Neural progenitor cell (in vitro differentiated cells): ENCODE measurements around the gene CCDC91. TPM values are rescaled to one million over a fixed set of nuclear protein-coding genes. Genes with fewer than 3 reads are reported as not detected.
"Not testable (repeated sequence)": the region's sequence is repeated elsewhere in the genome, so short reads cannot be mapped to it uniquely, and the experiment has no call there.

ENCODE experiments used
- DNase-seq: peaks from one replicate; pipeline ENCODE4 v3.0.0-alpha.2; 2016; ENCODE audit warnings: low spot score
- H2AFZ ChIP-seq: fragments of 200-600 bp; sonication (generic); replicated peaks from 2 replicates; pipeline ENCODE4 v1.6.1; 2016; ENCODE audit warnings: antibody characterized with exemption
- H3F3A ChIP-seq: fragments of 200-600 bp; sonication (generic); 2 replicates; pipeline ENCODE4 v1.6.1; 2016; ENCODE audit warnings: antibody characterized with exemption, low read depth
- H3K27ac ChIP-seq: fragments of 200-600 bp; sonication (generic); 2 replicates; pipeline ENCODE4 v1.5.1; 2016; ENCODE audit warnings: mild to moderate bottlenecking
- H3K27me3 ChIP-seq: fragments of 200-600 bp; sonication (generic); 2 replicates; pipeline ENCODE4 v1.6.1; 2016; ENCODE audit warnings: mild to moderate bottlenecking, moderate library complexity
- H3K36me3 ChIP-seq: fragments of 200-600 bp; sonication (generic); 2 replicates; pipeline ENCODE4 v1.5.1; 2016
- H3K4me1 ChIP-seq: fragments of 200-600 bp; sonication (generic); 2 replicates; pipeline ENCODE4 v1.6.1; 2016; ENCODE audit warnings: mixed run types
- H3K4me2 ChIP-seq: fragments of 200-600 bp; sonication (generic); 2 replicates; pipeline ENCODE4 v1.6.1; 2016
- H3K4me3 ChIP-seq: fragments of 200-600 bp; sonication (generic); 2 replicates; pipeline ENCODE4 v1.5.1; 2016
- H3K79me2 ChIP-seq: fragments of 200-600 bp; sonication (generic); 2 replicates; pipeline ENCODE4 v1.6.1; 2016; ENCODE audit warnings: low read depth
- H3K9ac ChIP-seq: fragments of 200-600 bp; sonication (generic); 2 replicates; pipeline ENCODE4 v1.6.1; 2016
- H3K9me3 ChIP-seq: fragments of 200-600 bp; sonication (generic); 2 replicates; pipeline ENCODE4 v1.5.1; 2016; ENCODE audit warnings: low read depth
- H4K20me1 ChIP-seq: fragments of 200-600 bp; sonication (generic); 2 replicates; pipeline ENCODE4 v1.6.1; 2016; ENCODE audit warnings: low read depth
- H3K27ac Mint-ChIP-seq: 3 replicates; pipeline ENCODE4 v1.8.0; 2021; ENCODE audit warnings: mixed read lengths
- H3K27me3 Mint-ChIP-seq: 2 replicates; pipeline ENCODE4 v1.8.0; 2022; ENCODE audit warnings: low read depth, mild to moderate bottlenecking, inconsistent platforms, moderate library complexity, mixed read lengths; ENCODE audit not compliant: insufficient read depth
- H3K36me3 Mint-ChIP-seq: 3 replicates; pipeline ENCODE4 v1.8.0; 2021; ENCODE audit warnings: mixed read lengths
- H3K4me1 Mint-ChIP-seq: 3 replicates; pipeline ENCODE4 v1.8.0; 2021; ENCODE audit warnings: mixed read lengths
- H3K4me3 Mint-ChIP-seq: 3 replicates; pipeline ENCODE4 v1.8.0; 2021; ENCODE audit warnings: mild to moderate bottlenecking, moderate library complexity, mixed read lengths
- H3K9me3 Mint-ChIP-seq: 3 replicates; pipeline ENCODE4 v1.8.0; 2020; ENCODE audit warnings: mixed read lengths
- CTCF ChIP-seq: fragments of 200-600 bp; sonication (generic); IDR thresholded peaks from 2 replicates; pipeline ENCODE4 v1.5.1; 2017; ENCODE audit warnings: antibody characterized with exemption, mild to moderate bottlenecking
- EZH2 ChIP-seq: fragments of 200-600 bp; sonication (generic); IDR thresholded peaks from 2 replicates; pipeline ENCODE4 v1.6.1; 2017; ENCODE audit warnings: antibody characterized with exemption, mild to moderate bottlenecking, moderate library complexity
- EZH2phosphoT487 ChIP-seq: fragments of 200-600 bp; sonication (generic); IDR thresholded peaks from 2 replicates; pipeline ENCODE4 v1.6.1; 2017; ENCODE audit warnings: antibody characterized with exemption
- total RNA-seq: library from RNA; depleted of rRNA; stranded (reverse); fragments of >200 nt; gene quantifications from 2 replicates; pipeline ENCODE4 v1.2.3, GENCODE V29; 2015; ENCODE audit warnings: low replicate concordance

CCDC91 gene
- total RNA-seq, 1 donor from 2014 or later: 35.8 TPM

- no peaks in the 10 kb centered on the region for H3F3A ChIP-seq
- Mint-ChIP-seq H3K4me3 (no peak overlapping the region), H3K27me3 (no peaks in the 10 kb centered on the region), H3K36me3 (no peaks in the 10 kb centered on the region), H3K4me1 (no peaks in the 10 kb centered on the region), H3K27ac (no peak overlapping the region), H3K9me3 (no peaks in the 10 kb centered on the region)
- no peaks in the 10 kb centered on the region for H3K9me3 ChIP-seq
- no peak overlapping the region for H3K4me3 ChIP-seq
- no peaks in the 10 kb centered on the region for H3K4me1 ChIP-seq
- H3K79me2 ChIP-seq: no peaks in the 10 kb centered on the region
- H3K27me3 ChIP-seq: no peaks in the 10 kb centered on the region
- H4K20me1 ChIP-seq: no peaks in the 10 kb centered on the region
- no peak overlapping the region for H2AFZ ChIP-seq
- no peak overlapping the region for H3K9ac ChIP-seq
- no peak for TF ChIP-seq CTCF
- no peaks in the 10 kb centered on the region for H3K36me3 ChIP-seq
- DNase-seq: no peak
- no peak overlapping the region for H3K4me2 ChIP-seq
- no peak overlapping the region for H3K27ac ChIP-seq
Measured at GRCh38 chr12:28265435-28266042, 75.3 kb downstream of the CCDC91 start.

- not testable (repeated sequence) for H3K27ac Mint-ChIP-seq, H4K20me1 ChIP-seq
Measured at GRCh38 chr12:28267920-28268607, 77.8 kb downstream of the CCDC91 start.

GRCh38 chr12:28268608-28269229, 78.5 kb downstream of the CCDC91 start:
- Histone ChIP-seq H3K27ac (no peak overlapping the region), H2AFZ (no peak overlapping the region), H3K36me3 (peaks cover 8% of the 10 kb centered on the region), H3K4me2 (no peak overlapping the region), H3K9ac (no peak overlapping the region), H3K4me3 (no peak overlapping the region), H4K20me1 (no peaks in the 10 kb centered on the region), H3K4me1 (no peaks in the 10 kb centered on the region), H3F3A (no peaks in the 10 kb centered on the region), H3K27me3 (no peaks in the 10 kb centered on the region), H3K9me3 (peaks cover 6% of the 10 kb centered on the region), H3K79me2 (no peaks in the 10 kb centered on the region)
- H3K9me3 Mint-ChIP-seq: peaks cover 7% of the 10 kb centered on the region
- no peak overlapping the region for H3K4me3 Mint-ChIP-seq
- H3K27ac Mint-ChIP-seq: no peak overlapping the region
- no peaks in the 10 kb centered on the region for H3K27me3 Mint-ChIP-seq
- TF ChIP-seq CTCF (no peak), EZH2phosphoT487 (no peak), EZH2 (no peak)
- peaks cover 4% of the 10 kb centered on the region for H3K36me3 Mint-ChIP-seq
- DNase-seq: no peak
- no peaks in the 10 kb centered on the region for H3K4me1 Mint-ChIP-seq

More at GRCh38 chr12:28267920-28268607, 77.8 kb downstream of the CCDC91 start:
- H3F3A ChIP-seq, H3K4me1 ChIP-seq, H3K4me1 Mint-ChIP-seq, H3K4me3 Mint-ChIP-seq, H2AFZ ChIP-seq, H3K79me2 ChIP-seq, H3K4me2 ChIP-seq, H3K9me3 ChIP-seq, H3K27me3 ChIP-seq, H3K9me3 Mint-ChIP-seq, H3K9ac ChIP-seq, H3K4me3 ChIP-seq, H3K27ac ChIP-seq, DNase-seq, H3K36me3 ChIP-seq, H3K27me3 Mint-ChIP-seq, H3K36me3 Mint-ChIP-seq: not testable (repeated sequence)

GRCh38 chr12:28269851-28270250, 79.6 kb downstream of the CCDC91 start:
- H3K27ac Mint-ChIP-seq: no peak overlapping the region
- Histone ChIP-seq H3K36me3 (peaks cover 8% of the 10 kb centered on the region), H3K4me1 (no peaks in the 10 kb centered on the region), H3K9me3 (peaks cover 6% of the 10 kb centered on the region), H3K79me2 (no peaks in the 10 kb centered on the region), H3K4me3 (no peak overlapping the region), H2AFZ (no peak overlapping the region), H3K9ac (no peak overlapping the region), H3K27me3 (no peaks in the 10 kb centered on the region), H4K20me1 (no peaks in the 10 kb centered on the region), H3K27ac (no peak overlapping the region), H3K4me2 (no peak overlapping the region), H3F3A (no peaks in the 10 kb centered on the region)
- TF ChIP-seq CTCF (no peak), EZH2phosphoT487 (no peak), EZH2 (no peak)
- DNase-seq: no peak
- no peak overlapping the region for H3K4me3 Mint-ChIP-seq
- peaks cover 10% of the 10 kb centered on the region for H3K36me3 Mint-ChIP-seq
- H3K4me1 Mint-ChIP-seq: no peaks in the 10 kb centered on the region
- peaks cover 15% of the 10 kb centered on the region for H3K9me3 Mint-ChIP-seq
- H3K27me3 Mint-ChIP-seq: no peaks in the 10 kb centered on the region
